HG03558 (cell line): Measurements from ENCODE around the gene IFNA4.
"Not testable (repeated sequence)": the region's sequence is repeated elsewhere in the genome, so short reads cannot be mapped to it uniquely, and the experiment has no call there.

Source experiments
- ATAC-seq: cut with Tn5 transposase; IDR thresholded peaks from one replicate; pipeline ENCODE4 v1.9.1; 2021; ENCODE audit warnings: moderate number of reproducible peaks; ENCODE audit not compliant: unreplicated experiment; ENCODE audit errors: extremely low read depth

The IFNA4 gene

GRCh38 chr9:21171351-21171750, 16.0 kb downstream of the IFNA4 start:
- ATAC-seq: no peak

GRCh38 chr9:21166560-21166959, 20.8 kb downstream of the IFNA4 start, which contains the start of gene IFNA21:
Gene IFNA21, minus strand, starts transcription at chr9:21166660. Its CDS starts 48 bp downstream, at chr9:21166612.
- not testable (repeated sequence) for ATAC-seq

GRCh38 chr9:21165516-21165915, 21.9 kb downstream of the IFNA4 start:
- ATAC-seq: no peak

- peak; percentile 98 for ATAC-seq
Measured at GRCh38 chr9:21160178-21160577, 27.2 kb downstream of the IFNA4 start.

GRCh38 chr9:21155501-21155900, 31.9 kb downstream of the IFNA4 start:
- ATAC-seq: no peak

- peak; percentile 66 for ATAC-seq
Measured at GRCh38 chr9:21154018-21154608, 33.3 kb downstream of the IFNA4 start.

- ATAC-seq: no peak
Measured at GRCh38 chr9:21153336-21154017, 33.9 kb downstream of the IFNA4 start.

GRCh38 chr9:21144603-21145002, 42.8 kb downstream of the IFNA4 start:
- ATAC-seq: no peak

- ATAC-seq: no peak
Measured at GRCh38 chr9:21141427-21141882, 45.9 kb downstream of the IFNA4 start, which contains the start of gene IFNW1. Gene IFNW1, minus strand, starts transcription at chr9:21141832. Its CDS starts 262 bp downstream, at chr9:21141570.

- ATAC-seq: no peak
Measured at GRCh38 chr9:21137020-21137419, 50.4 kb downstream of the IFNA4 start.
